PFSK-1 (cell line): Measurements from ENCODE around the gene CDCA8.

ENCODE experiments used
- FOXP2 ChIP-seq: optimal IDR thresholded peaks from 2 replicates; pipeline ENCODE3; 2011; ENCODE audit warnings: borderline replicate concordance, control low read depth, inconsistent platforms; ENCODE audit not compliant: insufficient read depth; ENCODE audit errors: extremely low read length, extremely low read depth
- POLR2AphosphoS5 ChIP-seq: IDR thresholded peaks from 2 replicates; pipeline ENCODE4 v1.6.1; 2012; ENCODE audit warnings: low read depth, mild to moderate bottlenecking, control low read depth, low read length, moderate library complexity
- SIN3A ChIP-seq: IDR thresholded peaks from 2 replicates; pipeline ENCODE4 v1.6.1; 2012; ENCODE audit warnings: mild to moderate bottlenecking, low read length, moderate library complexity, borderline replicate concordance; ENCODE audit not compliant: insufficient read depth
- TAF1 ChIP-seq: IDR thresholded peaks from 2 replicates; pipeline ENCODE4 v1.6.1; 2012; ENCODE audit warnings: low read length, control low read depth, borderline replicate concordance; ENCODE audit not compliant: insufficient read depth
- TF ChIP-seq, protein P1 (sequence below), 2 experiments: IDR thresholded peaks; 2 replicates each; pipeline versions ENCODE4 v1.6.1 to v1.8.0; 2011 to 2012; ENCODE audit warnings: low read depth in 2 of 2, low read length in 2 of 2, control low read depth in 1 of 2, inconsistent platforms in 1 of 2, mild to moderate bottlenecking in 1 of 2, moderate library complexity in 1 of 2; ENCODE audit not compliant: insufficient read depth in 1 of 2

CDCA8 gene

DNA sequence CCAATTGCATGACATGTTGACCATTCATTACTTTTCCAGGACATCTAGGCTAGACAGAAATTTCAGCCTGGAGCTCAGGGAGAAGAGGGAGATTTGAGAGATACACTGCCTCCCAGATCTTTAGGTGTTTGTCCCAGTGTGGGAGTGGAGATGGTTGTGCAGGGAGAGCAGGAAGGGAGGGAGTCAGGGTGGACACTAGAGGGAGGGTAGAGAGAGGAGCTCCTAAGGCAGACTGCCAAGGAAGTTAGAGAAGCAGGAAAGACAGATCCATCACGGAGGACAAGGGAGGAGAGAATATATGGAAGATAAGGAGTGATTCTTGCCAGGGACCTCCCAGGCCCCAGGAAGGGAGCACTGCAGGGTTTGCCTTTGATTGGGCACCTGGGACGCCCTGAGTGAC is 8.7 kb downstream of the CDCA8 start:
- no peak for TF ChIP-seq TAF1
- TF ChIP-seq, protein P1, sequence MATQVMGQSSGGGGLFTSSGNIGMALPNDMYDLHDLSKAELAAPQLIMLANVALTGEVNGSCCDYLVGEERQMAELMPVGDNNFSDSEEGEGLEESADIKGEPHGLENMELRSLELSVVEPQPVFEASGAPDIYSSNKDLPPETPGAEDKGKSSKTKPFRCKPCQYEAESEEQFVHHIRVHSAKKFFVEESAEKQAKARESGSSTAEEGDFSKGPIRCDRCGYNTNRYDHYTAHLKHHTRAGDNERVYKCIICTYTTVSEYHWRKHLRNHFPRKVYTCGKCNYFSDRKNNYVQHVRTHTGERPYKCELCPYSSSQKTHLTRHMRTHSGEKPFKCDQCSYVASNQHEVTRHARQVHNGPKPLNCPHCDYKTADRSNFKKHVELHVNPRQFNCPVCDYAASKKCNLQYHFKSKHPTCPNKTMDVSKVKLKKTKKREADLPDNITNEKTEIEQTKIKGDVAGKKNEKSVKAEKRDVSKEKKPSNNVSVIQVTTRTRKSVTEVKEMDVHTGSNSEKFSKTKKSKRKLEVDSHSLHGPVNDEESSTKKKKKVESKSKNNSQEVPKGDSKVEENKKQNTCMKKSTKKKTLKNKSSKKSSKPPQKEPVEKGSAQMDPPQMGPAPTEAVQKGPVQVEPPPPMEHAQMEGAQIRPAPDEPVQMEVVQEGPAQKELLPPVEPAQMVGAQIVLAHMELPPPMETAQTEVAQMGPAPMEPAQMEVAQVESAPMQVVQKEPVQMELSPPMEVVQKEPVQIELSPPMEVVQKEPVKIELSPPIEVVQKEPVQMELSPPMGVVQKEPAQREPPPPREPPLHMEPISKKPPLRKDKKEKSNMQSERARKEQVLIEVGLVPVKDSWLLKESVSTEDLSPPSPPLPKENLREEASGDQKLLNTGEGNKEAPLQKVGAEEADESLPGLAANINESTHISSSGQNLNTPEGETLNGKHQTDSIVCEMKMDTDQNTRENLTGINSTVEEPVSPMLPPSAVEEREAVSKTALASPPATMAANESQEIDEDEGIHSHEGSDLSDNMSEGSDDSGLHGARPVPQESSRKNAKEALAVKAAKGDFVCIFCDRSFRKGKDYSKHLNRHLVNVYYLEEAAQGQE (IDR thresholded peaks at IDR 0.05; ENCODE audit: insufficient read depth in 1 of 2, low read depth in 2 of 2, low read length in 2 of 2), result no peak
- no peak for TF ChIP-seq POLR2AphosphoS5
- TF ChIP-seq SIN3A, result no peak
- TF ChIP-seq FOXP2, result no peak

DNA sequence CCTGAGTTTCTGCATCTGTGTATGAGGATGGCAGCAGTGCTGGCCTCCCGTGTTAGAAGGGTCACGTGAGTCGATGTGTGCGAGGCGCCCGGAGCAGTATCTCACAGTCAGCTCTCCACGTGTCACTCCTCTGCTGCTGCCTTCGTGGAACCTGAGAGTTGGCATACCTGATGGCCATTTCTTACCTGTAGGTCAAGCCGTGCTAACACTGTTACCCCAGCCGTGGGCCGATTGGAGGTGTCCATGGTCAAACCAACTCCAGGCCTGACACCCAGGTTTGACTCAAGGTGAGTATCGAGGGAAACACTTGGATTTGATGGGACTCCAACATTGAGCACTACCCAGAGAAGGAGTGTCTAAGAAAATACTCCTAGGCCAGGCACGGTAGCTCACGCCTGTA is 10.7 kb downstream of the CDCA8 start:
- TF ChIP-seq, protein P1 (IDR thresholded peaks at IDR 0.05; ENCODE audit: insufficient read depth in 1 of 2, low read depth in 2 of 2, low read length in 2 of 2), result no peak
- no peak for TF ChIP-seq POLR2AphosphoS5
- TF ChIP-seq FOXP2, result no peak
- no peak for TF ChIP-seq TAF1
- no peak for TF ChIP-seq SIN3A

DNA sequence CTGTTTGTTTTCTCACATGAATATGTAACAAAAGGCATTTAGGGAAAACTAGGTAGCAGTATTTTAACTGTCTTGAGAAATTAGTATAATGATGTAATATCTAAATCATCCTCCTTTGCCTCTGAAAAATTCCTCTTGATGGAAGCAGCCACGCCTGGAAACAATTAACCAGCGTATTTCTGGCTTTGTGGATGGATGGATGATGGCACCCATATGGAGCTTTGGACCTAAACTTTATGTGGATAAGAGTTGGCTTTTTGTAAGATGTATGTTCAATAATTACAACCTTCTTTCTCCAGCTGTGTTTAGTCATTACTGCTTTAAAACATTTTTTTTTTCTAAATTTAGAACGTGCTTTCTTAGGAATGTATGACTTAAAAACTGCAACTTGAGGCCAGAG is 12.7 kb downstream of the CDCA8 start:
- TF ChIP-seq, protein P1 (IDR thresholded peaks at IDR 0.05; ENCODE audit: insufficient read depth in 1 of 2, low read depth in 2 of 2, low read length in 2 of 2), result no peak
- TF ChIP-seq SIN3A (no peak), FOXP2 (no peak), TAF1 (no peak), POLR2AphosphoS5 (no peak)

DNA sequence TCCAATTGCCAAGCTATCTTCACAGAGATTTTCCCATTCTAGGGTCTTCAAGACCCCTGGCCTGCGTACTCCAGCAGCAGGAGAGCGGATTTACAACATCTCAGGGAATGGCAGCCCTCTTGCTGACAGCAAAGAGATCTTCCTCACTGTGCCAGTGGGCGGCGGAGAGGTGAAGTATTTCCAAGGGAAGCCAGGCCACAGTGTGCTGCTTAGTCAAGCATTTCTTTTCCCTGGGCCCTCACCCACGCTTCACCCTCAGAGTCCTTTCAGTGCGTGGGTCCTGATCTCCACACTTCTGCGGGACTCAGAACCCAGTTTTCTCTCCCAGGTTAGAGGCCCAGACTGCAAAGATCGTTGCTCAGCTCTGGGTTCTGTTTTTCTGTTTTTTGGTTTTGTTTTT is 13.1 kb downstream of the CDCA8 start:
- no peak for TF ChIP-seq SIN3A
- TF ChIP-seq, protein P1 (IDR thresholded peaks at IDR 0.05; ENCODE audit: insufficient read depth in 1 of 2, low read depth in 2 of 2, low read length in 2 of 2), result no peak
- no peak for TF ChIP-seq TAF1
- TF ChIP-seq POLR2AphosphoS5, result no peak
- no peak for TF ChIP-seq FOXP2

DNA sequence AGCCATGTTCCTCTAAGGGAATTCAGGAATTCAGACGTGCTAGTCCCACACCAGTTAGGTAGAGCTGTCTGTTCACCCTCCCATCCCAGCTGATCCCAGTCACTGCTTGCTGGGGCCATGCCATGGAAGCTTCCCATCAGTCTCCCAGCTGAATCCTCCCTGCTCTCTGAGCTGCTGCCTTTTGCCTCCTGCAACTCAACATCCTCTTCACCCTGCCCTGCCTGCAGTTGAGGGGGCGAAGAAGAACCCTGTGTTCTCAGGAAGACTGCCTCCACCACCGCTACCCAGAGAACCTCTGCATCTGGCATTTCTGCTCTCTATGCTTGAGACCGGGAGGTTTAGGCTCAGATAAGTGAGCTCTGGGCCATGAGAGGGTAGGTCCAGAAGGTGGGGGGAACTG is 16.2 kb downstream of the CDCA8 start:
- TF ChIP-seq FOXP2, result no peak
- TF ChIP-seq SIN3A, result no peak
- TF ChIP-seq TAF1, result no peak
- TF ChIP-seq, protein P1 (IDR thresholded peaks at IDR 0.05; ENCODE audit: insufficient read depth in 1 of 2, low read depth in 2 of 2, low read length in 2 of 2), result no peak
- TF ChIP-seq POLR2AphosphoS5, result no peak
